Left colon (tissue), 2 donors: ENCODE data around the gene FGF1. TPM values are rescaled to one million over a fixed set of nuclear protein-coding genes. Genes with fewer than 3 reads are reported as not detected.
A peak's percentile ranks its signal among the peaks of the same experiment; 100 is the strongest.

Experiments used
- ATAC-seq: fragments of 200-7000 bp; cut with Tn5 transposase; one replicate; pipeline ENCODE4 v1.9.1; 2020; ENCODE audit warnings: mild to moderate bottlenecking, moderate library complexity
- DNase-seq, 2 donors: peaks; one replicate each; pipeline ENCODE4 v3.0.0-alpha.2; 2020
- intact Hi-C, 2 donors: fragments of 100-400 bp; cut with DNase I in 1 of 2; cut with micrococcal nuclease in 1 of 2; formaldehyde crosslinking; loops; one replicate each; pipeline versions ENCODE4 v1.11.2 to v1.14.0; 2022; cut with DNase I, micrococcal nuclease
- total RNA-seq, 2 donors: library from RNA; stranded (reverse); fragmentation: NEBNext Ultra II Directional; extraction: Animal tissue kit (Norgen Biotek cat#: 25700); gene quantifications; one replicate each; pipeline ENCODE4 v1.2.1, GENCODE V29; 2021
- donor health status: DM: no; HTN: no; CAD: no.
- donor health status: DM: yes; HTN: yes; CAD: no.

The FGF1 gene
- total RNA-seq, 2 donors from 2014 or later, result 0.09 to 0.70 TPM

DNA sequence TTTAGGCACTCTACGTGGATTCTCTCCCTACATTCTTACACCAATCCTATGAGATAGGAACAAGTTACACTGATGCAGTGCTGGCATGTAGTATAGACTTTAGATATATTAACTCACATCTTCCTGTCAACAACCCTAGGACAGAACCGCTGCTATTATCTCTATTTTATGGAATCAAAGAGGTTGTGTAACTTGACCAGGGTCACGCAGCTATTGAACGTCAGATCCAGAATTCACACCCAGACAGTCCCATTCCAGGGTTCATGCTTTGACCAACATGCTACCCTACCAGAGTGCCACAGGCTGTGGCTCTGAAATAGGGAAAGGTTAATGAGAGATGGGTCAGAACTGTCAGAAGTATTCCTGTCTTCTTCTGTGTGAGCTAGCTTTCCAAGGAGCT is 9.6 kb downstream of the FGF1 start:
- intact Hi-C loops, result no loop called here
- ATAC-seq, result no peak
- no peak for DNase-seq

DNA sequence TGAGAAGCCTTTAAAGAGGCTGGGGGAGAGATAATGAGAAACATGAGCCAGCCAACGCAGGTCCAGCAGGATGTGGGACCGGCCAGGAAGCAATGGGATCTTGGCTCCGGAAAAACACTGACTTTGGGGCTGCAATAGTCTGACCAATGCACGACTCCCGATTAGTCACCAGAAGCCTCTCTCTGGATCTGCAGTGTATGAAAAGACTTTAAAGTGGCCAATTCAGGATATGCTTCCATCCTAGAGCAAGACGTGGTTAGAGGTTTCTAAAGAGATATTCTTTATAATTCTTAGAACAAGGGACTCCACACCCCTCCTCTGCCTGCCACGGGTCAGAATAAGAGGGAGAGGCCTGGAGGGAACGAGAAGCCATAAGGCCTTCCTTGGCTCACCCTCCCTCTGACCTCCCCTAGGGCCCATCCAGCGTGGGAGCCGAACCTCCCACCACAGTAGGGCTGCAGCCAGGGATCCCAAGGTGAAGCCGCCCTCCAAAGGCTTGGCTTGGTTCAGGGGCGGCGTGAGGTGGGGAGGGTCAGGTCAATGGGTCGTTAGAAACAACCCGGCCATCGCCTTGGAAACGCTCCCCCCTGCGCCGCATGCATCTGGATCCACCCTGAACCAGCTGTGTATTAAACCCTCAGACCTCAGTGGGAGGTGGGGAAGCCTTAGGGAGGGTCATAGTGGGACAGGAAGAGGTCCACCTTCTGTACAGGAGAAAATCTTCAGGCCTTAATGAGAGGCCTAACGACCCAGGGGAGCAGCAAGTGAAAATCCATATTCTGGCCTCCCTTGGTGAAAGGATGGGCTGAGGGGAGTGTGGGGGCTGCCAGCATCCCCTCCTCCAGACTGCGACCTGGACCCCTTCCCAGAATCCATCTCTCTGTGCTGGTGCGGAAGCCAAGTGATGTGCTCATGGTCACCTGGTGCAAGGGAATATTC is 11.1 kb downstream of the FGF1 start:
- ATAC-seq (no peak), DNase-seq (no peak)
- intact Hi-C loops, result no loop called here

DNA sequence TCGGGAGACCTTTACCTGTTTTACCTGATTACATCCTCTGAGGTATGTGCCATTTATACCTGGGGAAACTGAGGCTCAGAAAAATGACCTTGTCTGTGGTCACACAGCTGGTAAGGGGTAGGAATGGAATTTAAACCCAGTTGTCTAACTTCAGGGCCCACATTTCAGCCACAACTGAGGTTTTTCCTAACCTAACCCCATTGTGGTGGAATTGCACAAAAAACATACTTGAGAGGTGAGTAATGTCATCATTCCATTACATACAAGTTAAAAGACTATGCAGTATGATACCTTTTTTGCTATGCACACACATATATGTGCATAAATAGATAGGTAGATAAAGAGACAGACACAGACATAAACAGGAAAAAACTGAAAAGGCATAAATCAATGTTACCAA is 14.1 kb downstream of the FGF1 start:
- intact Hi-C loops, result no loop called here
- DNase-seq, result no peak

DNA sequence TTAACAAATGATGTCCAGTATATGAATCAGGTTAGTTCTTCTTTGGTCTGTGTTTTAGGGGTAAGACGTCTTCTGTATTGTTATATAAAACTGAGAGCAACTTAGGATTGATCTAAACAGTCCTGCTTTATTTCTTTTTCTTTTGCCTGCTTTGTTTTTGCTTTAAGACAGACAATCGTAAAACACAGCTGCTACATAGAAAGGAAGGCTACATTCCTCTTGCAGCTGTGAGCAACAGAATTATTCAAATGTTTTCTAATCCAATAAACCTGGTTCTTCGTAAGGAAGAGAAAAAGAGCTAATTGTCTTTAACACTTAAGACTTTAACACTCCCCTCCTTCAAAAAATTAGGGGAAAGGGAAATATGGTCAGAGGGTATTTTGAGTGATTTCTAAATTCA is 14.6 kb downstream of the FGF1 start:
- no peak for ATAC-seq
- intact Hi-C loops, result no loop called here
- DNase-seq, result no peak

More for the DNA sequence above, 14.1 kb downstream of the FGF1 start:
- no peak for ATAC-seq

DNA sequence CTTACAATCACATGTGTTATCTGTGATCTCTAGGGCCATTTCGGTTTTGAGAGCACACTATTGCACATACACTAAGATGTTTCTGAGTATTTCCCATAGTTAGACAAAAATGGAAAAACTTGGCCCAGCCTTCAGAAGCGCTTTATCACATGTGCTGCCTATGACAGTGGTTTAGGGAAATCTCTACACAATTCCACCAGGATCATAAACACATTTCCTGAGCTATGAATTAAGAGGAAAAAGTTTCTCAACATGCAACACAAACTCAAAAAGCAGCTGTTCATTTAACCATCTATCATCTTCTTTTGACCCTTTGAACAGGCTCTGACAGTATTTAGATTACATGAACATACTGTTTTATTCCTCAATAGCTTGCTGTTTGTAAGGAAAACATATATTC is 15.1 kb downstream of the FGF1 start:
- ATAC-seq (no peak), DNase-seq (no peak)
- intact Hi-C loops, result no loop called here

DNA sequence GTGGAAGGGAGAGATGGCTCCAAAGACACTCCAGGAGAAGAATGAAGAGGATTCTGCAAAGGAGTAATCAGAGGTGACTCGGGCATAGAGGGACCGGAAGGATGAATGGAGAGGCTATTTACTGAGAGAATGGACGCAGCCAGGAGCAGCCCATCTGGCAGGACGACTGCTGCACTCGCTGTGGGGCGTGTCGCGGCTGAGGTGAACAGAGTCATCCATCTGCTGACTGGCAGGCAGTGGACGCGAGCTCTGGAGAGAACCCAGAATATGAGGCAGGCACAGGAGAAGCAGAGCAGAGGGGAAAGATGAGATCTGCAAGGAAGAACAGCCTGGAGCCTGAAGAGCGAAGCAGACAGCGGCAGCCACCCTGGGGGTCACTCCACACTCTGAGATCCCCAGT is 16.4 kb downstream of the FGF1 start:
- intact Hi-C loops, result no loop called here
- ATAC-seq (no peak), DNase-seq (no peak)

DNA sequence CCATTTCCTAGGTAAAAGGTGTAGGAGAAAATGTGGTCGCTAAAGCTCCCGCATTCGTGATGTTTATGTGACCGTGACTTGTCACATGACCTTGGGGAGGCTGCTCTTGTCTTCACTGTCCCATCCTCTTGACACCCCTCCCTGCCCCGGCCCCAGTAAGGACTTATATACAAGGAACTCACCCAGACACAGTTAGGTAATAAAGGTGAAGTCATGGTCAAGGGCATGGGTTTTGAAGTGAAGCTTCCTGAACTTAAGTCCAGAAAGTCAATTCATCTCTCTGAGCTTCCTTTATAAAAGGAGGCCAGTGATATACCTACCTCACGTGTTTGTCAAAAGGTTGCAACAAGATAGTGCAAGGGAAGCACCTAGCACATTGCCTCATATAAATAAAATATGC is 17.6 kb downstream of the FGF1 start:
- intact Hi-C loops, result no loop called here
- ATAC-seq (peak; percentile 20), DNase-seq (no peak)

DNA sequence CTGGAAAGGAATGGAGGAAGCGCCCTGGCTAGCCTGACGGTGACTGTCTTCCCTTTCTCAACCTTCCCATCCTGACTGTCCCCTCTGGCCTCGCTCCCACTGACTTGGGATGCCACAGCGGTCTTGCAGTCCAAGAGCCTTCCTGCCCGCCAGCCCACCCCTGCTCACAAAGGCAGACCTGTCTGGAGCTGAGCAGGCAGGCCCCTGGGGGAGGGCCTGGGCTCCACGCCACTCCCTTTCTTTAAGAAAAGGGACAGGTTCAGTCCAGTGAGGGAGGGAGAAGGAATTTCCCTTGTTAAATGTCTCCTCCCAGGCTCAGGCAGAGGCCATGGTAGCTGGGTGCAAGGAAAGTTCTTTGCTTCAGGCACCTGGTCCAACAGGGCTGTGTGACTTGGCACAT is 18.1 kb downstream of the FGF1 start:
- DNase-seq (no peak), ATAC-seq (no peak)
- intact Hi-C loops, result no loop called here

DNA sequence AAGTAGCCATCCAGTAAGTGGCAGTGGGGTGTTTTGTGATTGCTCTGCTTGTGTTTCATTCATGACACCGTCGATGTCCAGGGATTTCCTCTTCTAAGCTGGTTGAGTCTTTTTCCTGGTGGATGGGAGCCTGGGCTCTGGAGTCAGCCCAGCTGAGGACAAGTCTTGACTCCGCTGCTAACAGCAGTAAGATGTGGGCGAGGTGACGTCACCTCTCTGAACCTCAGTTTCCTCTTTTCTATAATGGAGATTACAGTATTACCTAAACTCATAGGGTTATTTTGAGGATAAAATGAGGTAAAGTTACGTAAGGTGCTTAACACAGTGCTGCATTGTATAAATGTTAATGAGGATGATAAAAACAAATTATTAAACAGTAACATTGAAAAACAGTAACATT is 21.3 kb downstream of the FGF1 start:
- no peak for ATAC-seq
- intact Hi-C loops, result no loop called here
- no peak for DNase-seq

DNA sequence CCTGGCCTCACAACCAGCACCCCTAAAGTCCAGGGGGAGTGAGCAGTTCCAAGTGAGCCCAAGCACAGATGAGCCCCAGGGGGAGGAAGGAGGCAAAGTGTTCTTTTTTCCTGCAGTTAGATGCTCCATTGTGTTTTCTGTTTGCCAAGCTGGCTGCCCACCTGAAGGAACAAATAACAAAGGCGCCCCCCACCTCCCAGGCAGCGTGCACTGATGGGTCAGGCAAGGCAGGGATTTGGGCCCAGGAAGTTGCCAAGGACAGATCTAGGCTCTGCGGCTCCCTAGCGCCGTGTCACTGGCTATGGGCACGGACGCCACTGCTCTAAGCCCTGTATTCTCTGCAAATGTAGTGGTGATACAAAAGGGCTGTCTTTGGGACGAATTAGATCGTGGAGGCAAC is 21.8 kb downstream of the FGF1 start:
- ATAC-seq, result no peak
- intact Hi-C loops, result no loop called here
- no peak for DNase-seq

DNA sequence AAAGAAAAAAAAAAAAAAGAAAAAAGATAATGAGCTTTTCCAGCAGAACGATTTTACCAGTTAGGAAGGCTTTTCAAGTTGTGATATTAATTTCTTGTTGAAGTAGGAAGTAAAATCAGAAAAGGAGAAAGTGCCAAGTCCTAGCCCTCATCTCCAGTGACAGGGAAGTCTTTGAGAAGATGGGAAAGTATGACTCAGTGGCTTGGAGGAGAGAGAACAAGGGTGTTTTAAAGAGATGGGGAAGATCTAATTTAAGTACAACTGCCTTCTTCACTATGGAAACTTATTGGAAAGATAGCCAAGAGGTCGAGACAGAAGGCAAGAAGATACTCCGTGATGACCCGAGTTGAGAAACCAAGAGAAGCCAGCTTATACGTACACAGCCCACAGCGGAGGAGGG is 22.6 kb downstream of the FGF1 start:
- no peak for ATAC-seq
- DNase-seq, result no peak
- intact Hi-C loops, result no loop called here

DNA sequence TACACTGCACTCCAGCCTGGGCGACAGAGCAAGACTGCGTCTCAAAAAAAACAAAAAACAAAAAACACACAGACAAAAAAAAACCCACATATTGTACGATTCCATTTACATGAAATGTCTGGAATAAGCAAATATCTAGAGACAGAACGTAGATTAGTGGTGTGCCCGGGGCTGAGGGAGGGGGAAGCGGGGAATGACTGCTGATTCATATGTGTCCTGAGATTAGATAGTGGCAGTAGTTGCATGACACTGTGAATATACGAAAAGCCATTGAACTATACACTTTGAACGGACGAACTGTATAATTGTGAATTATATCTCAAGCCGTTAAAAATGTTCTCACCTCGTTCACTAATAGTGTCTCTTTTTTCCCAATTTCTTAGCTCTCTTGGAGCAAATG is 23.9 kb downstream of the FGF1 start:
- DNase-seq, result no peak
- intact Hi-C loops, result no loop called here
- no peak for ATAC-seq

DNA sequence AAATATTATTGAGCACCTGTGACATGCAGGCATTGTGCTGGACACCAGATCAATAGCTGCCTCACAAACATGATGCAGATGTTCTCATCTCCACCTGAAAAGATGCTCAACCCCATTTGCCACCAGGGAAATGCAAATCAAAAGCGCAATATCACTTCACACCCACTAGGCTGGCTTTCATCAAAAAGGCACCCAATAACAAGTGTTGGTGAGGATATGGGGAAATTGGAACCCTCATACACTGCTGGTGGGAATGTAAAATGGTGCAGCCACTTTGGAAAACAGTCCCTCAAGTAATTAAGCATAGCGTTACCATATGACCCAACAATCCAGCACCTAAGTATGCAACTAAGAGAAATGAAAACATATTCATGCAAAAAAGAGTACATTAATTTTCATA is 24.7 kb downstream of the FGF1 start:
- no peak for ATAC-seq
- intact Hi-C loops, result no loop called here
- no peak for DNase-seq

DNA sequence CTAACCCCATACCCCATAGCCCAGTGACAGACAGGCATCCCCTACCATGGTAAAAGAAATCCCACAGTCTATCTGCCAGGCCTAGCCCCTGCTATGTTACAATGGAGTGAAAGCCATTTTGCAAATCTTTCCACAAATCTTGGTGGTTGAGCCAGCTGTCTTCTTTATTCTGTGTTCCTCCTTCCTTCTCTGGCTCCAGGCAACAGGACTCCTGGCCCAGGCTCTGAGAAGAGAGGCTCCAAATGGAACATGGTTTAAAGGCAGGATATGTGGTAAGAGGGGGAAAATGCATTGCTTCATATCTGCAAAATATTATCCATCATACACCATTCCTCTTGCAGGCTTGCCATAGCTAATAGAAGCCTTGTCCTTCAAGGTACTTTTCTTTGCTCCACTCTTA is 25.2 kb downstream of the FGF1 start:
- DNase-seq (no peak), ATAC-seq (no peak)
- intact Hi-C loops, result no loop called here

DNA sequence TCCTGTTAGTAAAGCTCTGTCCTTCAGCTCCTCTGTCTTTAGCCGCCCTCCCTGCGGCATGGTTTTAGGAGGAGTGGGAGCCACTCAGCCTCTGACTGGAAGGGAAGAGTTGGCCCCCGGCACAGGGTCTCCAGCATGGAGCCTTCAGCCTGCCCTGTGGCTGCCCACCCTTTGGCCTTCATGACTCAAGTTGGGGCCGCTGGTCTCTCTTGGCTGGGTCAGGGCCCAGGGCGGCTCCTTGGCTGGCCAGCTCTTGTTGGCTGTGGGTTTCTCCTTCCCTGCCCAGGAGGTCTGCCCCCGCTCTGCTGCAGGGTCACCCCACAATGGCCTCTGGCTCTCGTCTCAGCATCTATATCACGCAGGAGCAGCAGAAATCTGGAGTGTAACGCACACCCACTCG is 25.7 kb downstream of the FGF1 start:
- DNase-seq (no peak), ATAC-seq (no peak)
- intact Hi-C loops, result no loop called here

DNA sequence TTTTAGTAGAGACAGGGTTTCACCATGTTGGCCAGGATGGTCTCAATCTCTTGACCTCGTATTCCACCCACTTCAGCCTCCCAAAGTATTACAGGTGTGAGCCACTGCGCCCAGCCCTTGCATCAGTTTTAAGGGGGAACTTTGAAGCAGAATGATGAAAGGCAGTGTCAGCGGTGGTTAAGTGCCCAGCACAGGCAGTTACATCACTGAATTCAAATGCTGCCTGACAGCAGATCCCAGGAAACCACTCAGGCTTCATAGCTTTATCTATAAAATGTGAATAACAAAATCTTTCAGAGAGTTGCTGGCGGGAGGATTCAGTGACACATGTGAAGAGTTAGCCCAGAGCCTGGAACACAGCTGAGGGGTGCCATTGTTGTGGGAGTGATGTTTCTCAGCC is 26.5 kb downstream of the FGF1 start:
- intact Hi-C loops, result no loop called here
- DNase-seq, result no peak
- no peak for ATAC-seq

DNA sequence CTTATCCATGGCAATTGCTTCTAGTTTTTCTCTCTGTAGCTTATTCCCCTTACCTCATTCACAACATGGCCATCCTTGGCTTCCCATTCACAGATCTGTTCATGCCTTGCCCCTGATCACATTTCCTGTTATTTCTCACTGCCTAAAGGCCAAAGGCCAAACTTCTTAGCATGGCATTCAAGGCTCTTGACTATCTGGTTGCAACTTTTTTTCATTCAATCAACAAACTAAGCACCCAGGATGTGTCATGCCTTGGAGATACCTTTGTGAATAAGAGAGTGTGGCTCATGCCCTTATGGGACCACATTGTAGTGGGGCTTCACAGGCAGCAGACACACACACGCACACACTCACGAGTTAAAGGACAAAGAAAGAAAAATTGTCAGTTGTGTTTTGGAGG is 27.6 kb downstream of the FGF1 start:
- intact Hi-C loops, result no loop called here
- no peak for ATAC-seq
- no peak for DNase-seq

DNA sequence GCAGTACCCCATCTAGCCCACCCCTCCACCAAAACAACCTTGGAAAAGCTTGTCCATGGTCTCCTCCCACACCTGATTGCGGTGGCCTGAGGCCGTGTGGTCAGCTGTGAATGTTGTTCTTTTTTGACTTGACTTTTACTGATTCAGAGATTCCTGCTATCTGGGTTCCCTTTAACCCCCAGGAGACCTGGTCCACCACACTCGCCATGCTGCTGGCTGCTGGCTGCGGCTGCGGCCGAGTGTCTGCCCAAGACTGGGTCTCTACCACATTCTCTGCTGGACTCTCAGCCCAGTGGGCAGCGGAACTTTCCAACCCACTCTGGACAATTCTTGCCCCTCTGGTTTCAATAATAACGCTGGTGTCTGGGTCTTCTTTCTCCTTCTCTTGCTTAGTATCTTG is 28.4 kb downstream of the FGF1 start:
- ATAC-seq, result no peak
- no peak for DNase-seq
- intact Hi-C loops, result no loop called here

DNA sequence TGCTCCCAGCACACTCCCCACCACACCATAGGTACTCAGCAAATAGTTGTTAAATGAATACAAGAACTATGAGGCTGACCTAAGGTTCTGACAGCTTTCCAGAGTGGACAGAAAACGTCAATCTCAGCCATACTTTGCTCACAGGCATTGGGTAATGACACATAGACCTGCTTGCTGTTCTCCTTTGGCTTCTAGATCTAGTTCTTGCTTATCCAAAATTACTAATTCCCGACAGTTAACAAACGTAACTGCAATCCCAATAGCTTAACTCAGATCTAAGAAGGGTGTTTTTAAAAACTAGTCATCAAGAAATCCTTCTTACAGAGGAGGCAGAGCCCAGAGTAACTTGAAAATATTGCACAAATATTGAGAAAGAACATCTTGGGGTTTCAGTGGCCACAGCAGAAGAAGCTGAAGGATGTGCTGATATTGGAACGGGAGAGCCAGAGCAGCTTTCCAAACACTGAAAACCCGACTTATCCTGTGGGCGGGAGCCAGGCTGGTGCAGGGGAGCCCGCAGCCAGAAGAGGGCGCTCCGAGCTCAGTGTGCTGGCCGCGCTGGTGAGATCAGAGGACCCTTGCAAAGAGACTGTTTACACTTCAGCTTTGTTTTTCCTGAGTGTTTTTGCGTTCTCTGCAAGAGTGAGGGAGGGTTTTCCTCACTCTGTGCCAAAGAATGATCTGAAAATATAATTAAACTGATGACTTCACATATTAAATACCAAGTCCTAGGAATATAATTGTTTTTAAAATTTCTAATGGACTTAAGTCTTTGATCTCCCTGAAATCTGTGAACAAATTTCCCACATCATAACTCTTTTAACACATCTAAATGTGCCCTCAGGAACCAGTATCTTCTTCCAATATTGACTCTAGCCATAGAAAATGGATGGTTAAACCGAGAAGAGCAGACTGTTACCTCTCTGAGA is 30.3 kb downstream of the FGF1 start:
- DNase-seq (peak; percentile 43 to 79), ATAC-seq (peak; percentile 86)
- intact Hi-C loops, result loop anchor here in 1 of 2 donors (1.0 kb wide), 1 partner anchor 44 kb away; no protein-coding TSS in a partner anchor

DNA sequence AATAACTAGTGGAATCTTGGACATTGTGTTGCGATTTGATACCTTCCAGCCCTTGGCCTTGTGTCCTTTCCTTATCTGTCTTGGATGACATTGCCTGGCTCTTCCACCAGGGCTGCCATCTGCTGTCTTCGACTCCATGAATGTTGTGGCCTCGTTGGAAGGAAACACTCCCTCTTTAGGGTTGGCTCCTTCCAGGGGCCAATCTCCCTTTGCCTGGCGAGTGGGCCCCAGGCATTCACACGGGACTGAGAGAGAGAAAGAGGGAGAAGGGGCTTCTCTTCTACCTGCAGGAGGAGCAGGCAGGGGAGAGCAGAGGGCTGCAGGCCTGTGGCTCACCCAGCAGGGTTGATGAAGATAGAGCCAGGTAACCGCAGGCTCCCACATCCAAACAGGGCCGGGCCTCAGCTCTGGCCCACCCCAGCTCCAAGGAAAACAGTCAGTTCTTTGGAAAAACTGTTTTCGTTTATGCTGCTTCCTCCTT is 31.3 kb downstream of the FGF1 start:
- no peak for ATAC-seq
- DNase-seq, result no peak
- intact Hi-C loops, result loop anchor here in 1 of 2 donors (1.0 kb wide), 1 partner anchor 45 kb away; no protein-coding TSS in a partner anchor
